ENCODE data around the gene TAB2.

TAB2 gene

DNA sequence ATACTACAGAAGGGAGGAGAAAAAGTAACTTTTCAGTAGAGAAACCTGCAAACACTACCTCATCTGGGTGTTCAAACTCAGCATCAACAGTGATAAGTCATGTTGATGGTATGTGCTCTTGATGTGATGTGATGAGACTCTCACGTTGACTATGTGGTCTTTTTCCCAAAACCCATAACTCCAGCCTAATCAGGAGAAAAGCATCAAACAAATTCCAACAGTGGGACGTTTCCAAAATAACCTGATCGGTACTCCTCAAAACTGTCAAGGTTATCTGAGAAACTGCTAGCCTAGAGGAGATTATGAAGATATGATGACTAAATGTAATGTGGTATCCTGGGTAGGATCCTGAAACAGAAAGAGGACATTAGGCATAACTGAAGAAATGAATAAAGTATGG lies 41.9 kb upstream of the TAB2 start:
- H3K79me2 ChIP-seq (ENCODE audit: control insufficient read depth, low read length), result no peaks in the 10 kb centered on the region
- H3F3A ChIP-seq (ENCODE audit: control insufficient read depth, insufficient read depth), result no peaks in the 10 kb centered on the region
- peaks cover 13% of the 10 kb centered on the region; the same call in 1 of the 2 replicates for H3K27me3 ChIP-seq (ENCODE audit: control insufficient read depth, low read length)
- no peak for TF ChIP-seq EZH2phosphoT487 (IDR thresholded peaks at IDR 0.05; ENCODE audit: borderline replicate concordance, low read length)
- TF ChIP-seq, protein P1, sequence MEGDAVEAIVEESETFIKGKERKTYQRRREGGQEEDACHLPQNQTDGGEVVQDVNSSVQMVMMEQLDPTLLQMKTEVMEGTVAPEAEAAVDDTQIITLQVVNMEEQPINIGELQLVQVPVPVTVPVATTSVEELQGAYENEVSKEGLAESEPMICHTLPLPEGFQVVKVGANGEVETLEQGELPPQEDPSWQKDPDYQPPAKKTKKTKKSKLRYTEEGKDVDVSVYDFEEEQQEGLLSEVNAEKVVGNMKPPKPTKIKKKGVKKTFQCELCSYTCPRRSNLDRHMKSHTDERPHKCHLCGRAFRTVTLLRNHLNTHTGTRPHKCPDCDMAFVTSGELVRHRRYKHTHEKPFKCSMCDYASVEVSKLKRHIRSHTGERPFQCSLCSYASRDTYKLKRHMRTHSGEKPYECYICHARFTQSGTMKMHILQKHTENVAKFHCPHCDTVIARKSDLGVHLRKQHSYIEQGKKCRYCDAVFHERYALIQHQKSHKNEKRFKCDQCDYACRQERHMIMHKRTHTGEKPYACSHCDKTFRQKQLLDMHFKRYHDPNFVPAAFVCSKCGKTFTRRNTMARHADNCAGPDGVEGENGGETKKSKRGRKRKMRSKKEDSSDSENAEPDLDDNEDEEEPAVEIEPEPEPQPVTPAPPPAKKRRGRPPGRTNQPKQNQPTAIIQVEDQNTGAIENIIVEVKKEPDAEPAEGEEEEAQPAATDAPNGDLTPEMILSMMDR (IDR thresholded peaks at IDR 0.05; ENCODE audit: low read depth, low read length, poor library complexity, severe bottlenecking), result no peak
- no peaks in the 10 kb centered on the region for H3K36me3 ChIP-seq (ENCODE audit: control insufficient read depth, low read length)
- no peak overlapping the region for H3K4me3 ChIP-seq (ENCODE audit: low read length)
- no peaks in the 10 kb centered on the region for H4K20me1 ChIP-seq (ENCODE audit: control insufficient read depth, insufficient read depth, low read depth, low read length)
- peaks cover 9% of the 10 kb centered on the region for H3K4me1 ChIP-seq (ENCODE audit: control insufficient read depth, low read length)
- H3K27ac ChIP-seq (ENCODE audit: low read depth, low read length), result no peak overlapping the region
- no peak overlapping the region for H3K4me2 ChIP-seq (ENCODE audit: low read length)
- no peaks in the 10 kb centered on the region for H3K9me3 ChIP-seq (ENCODE audit: control insufficient read depth, insufficient read depth, low read length)
- no peaks in the 10 kb centered on the region for H3K9me2 ChIP-seq (replicated peaks; ENCODE audit: control insufficient read depth, low read length)

DNA sequence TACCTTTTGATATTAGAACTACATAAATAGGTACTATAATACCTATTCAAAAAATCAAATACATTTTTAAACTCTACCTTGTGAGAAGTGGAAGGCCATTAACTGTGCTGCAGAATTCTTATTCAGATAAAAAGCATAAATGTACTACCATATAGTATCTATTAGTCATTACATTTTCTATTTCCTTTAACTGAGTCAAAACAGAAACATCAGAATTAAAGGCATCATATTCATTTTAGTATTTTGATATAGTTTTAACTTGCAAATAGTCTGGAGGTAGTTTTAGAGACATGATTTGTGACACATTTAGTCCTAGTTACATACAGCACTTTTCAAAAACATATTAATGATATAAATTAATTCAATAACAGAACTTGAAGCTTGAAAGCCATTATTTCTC lies 39.9 kb upstream of the TAB2 start:
- no peaks in the 10 kb centered on the region for H3K36me3 ChIP-seq (ENCODE audit: control insufficient read depth, low read length)
- no peak overlapping the region for H3K4me3 ChIP-seq (ENCODE audit: low read length)
- no peak overlapping the region for H3K27ac ChIP-seq (ENCODE audit: low read depth, low read length)
- no peaks in the 10 kb centered on the region for H3K79me2 ChIP-seq (ENCODE audit: control insufficient read depth, low read length)
- no peaks in the 10 kb centered on the region for H3K4me1 ChIP-seq (ENCODE audit: control insufficient read depth, low read length)
- H3K9me2 ChIP-seq (replicated peaks; ENCODE audit: control insufficient read depth, low read length), result no peaks in the 10 kb centered on the region
- no peak for TF ChIP-seq EZH2phosphoT487 (IDR thresholded peaks at IDR 0.05; ENCODE audit: borderline replicate concordance, low read length)
- TF ChIP-seq, protein P1 (IDR thresholded peaks at IDR 0.05; ENCODE audit: low read depth, low read length, poor library complexity, severe bottlenecking), result no peak
- peaks cover 11% of the 10 kb centered on the region; the same call in 1 of the 2 replicates for H3K27me3 ChIP-seq (ENCODE audit: control insufficient read depth, low read length)
- H3F3A ChIP-seq (ENCODE audit: control insufficient read depth, insufficient read depth), result no peaks in the 10 kb centered on the region
- no peak overlapping the region for H3K4me2 ChIP-seq (ENCODE audit: low read length)
- H3K9me3 ChIP-seq (ENCODE audit: control insufficient read depth, insufficient read depth, low read length), result no peaks in the 10 kb centered on the region
- H4K20me1 ChIP-seq (ENCODE audit: control insufficient read depth, insufficient read depth, low read depth, low read length), result no peaks in the 10 kb centered on the region

DNA sequence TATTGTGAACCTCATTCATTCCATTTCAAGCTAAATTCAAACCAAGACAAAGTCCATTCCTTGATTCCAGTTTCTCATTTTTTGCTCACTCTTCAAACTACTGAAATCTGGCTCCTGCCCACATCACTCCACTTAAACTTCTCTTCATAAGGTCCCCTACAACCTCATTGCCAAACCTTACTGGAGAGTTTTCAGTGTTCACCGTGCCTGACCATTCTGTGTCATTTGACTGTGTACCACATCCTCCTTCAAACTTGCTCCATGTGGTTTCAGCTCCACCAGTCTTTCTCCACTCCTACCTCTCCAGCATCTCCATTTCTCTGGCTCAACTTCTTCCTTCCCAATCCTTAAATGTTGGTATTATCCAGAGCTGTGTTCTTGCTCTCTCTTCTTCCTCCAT lies 38.5 kb upstream of the TAB2 start:
- Histone ChIP-seq H3K27me3 (ENCODE audit: control insufficient read depth, low read length) (peaks cover 11% of the 10 kb centered on the region), H3F3A (ENCODE audit: control insufficient read depth, insufficient read depth) (no peaks in the 10 kb centered on the region), H3K9me3 (ENCODE audit: control insufficient read depth, insufficient read depth, low read length) (no peaks in the 10 kb centered on the region), H3K9me2 (replicated peaks; ENCODE audit: control insufficient read depth, low read length) (no peaks in the 10 kb centered on the region), H4K20me1 (ENCODE audit: control insufficient read depth, insufficient read depth, low read depth, low read length) (no peaks in the 10 kb centered on the region), H3K79me2 (ENCODE audit: control insufficient read depth, low read length) (no peaks in the 10 kb centered on the region), H3K27ac (ENCODE audit: low read depth, low read length) (no peak overlapping the region), H3K36me3 (ENCODE audit: control insufficient read depth, low read length) (no peaks in the 10 kb centered on the region), H3K4me3 (ENCODE audit: low read length) (no peak overlapping the region), H3K4me2 (ENCODE audit: low read length) (no peak overlapping the region), H3K4me1 (ENCODE audit: control insufficient read depth, low read length) (no peaks in the 10 kb centered on the region)
- no peak for TF ChIP-seq EZH2phosphoT487 (IDR thresholded peaks at IDR 0.05; ENCODE audit: borderline replicate concordance, low read length)
- TF ChIP-seq, protein P1 (IDR thresholded peaks at IDR 0.05; ENCODE audit: low read depth, low read length, poor library complexity, severe bottlenecking), result no peak

DNA sequence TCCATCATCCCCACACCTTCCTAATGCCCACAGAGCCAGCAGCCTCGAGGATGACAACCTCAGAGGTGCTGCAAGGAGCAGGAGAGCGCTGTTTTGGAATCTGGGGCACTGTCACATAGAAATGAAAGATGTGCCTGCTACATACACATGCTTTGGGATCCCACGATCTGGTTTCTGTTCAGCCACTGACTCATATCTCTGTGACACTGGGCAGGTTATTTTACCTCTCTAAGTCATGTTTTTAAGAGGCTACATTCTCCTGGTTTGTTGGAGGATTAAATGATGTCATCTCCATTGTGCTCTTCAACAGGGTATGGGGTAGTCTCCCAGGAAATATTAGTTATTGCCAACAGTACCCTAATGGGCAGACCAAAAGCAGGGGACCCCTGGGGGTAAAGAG lies 32.6 kb upstream of the TAB2 start:
- no peak overlapping the region for H3K4me2 ChIP-seq (ENCODE audit: low read length)
- no peaks in the 10 kb centered on the region for H3K9me3 ChIP-seq (ENCODE audit: control insufficient read depth, insufficient read depth, low read length)
- no peaks in the 10 kb centered on the region for H4K20me1 ChIP-seq (ENCODE audit: control insufficient read depth, insufficient read depth, low read depth, low read length)
- peaks cover 17% of the 10 kb centered on the region for H3K27me3 ChIP-seq (ENCODE audit: control insufficient read depth, low read length)
- no peaks in the 10 kb centered on the region for H3K36me3 ChIP-seq (ENCODE audit: control insufficient read depth, low read length)
- no peaks in the 10 kb centered on the region for H3K4me1 ChIP-seq (ENCODE audit: control insufficient read depth, low read length)
- no peak overlapping the region for H3K4me3 ChIP-seq (ENCODE audit: low read length)
- H3F3A ChIP-seq (ENCODE audit: control insufficient read depth, insufficient read depth), result no peaks in the 10 kb centered on the region
- no peaks in the 10 kb centered on the region for H3K79me2 ChIP-seq (ENCODE audit: control insufficient read depth, low read length)
- TF ChIP-seq EZH2phosphoT487 (IDR thresholded peaks at IDR 0.05; ENCODE audit: borderline replicate concordance, low read length), result no peak
- TF ChIP-seq, protein P1 (IDR thresholded peaks at IDR 0.05; ENCODE audit: low read depth, low read length, poor library complexity, severe bottlenecking), result no peak
- no peak overlapping the region for H3K27ac ChIP-seq (ENCODE audit: low read depth, low read length)
- no peaks in the 10 kb centered on the region for H3K9me2 ChIP-seq (replicated peaks; ENCODE audit: control insufficient read depth, low read length)

All from DOHH2 (cell line).